HEK293 (cell line): ENCODE results near the gene KLC1.
A peak's percentile ranks its signal among the peaks of the same experiment; 100 is the strongest.

Experiments used
- CTCF ChIA-PET: fragments of 350-600 bp; formaldehyde crosslinking; extraction: SDS; loops from one replicate; lab custom pipeline; 2021; ENCODE audit warnings: antibody characterized with exemption; lab: Yijun Ruan, JAX
- POLR2A ChIA-PET: fragments of 300-600 bp; formaldehyde crosslinking; extraction: SDS; loops from one replicate; lab custom pipeline; 2020; ENCODE audit warnings: antibody characterized with exemption, inconsistent platforms; lab: Yijun Ruan, JAX
- H3K27ac ChIP-seq: fragments of 200-500 bp; sonication (Bioruptor generic); 2 replicates; pipeline ENCODE4 v1.5.1; 2014; ENCODE audit warnings: low read depth, low read length, control low read depth, inconsistent platforms; ENCODE audit errors: extremely low read depth
- H3K36me3 ChIP-seq, 2 experiments: fragments of 200-500 bp in 1 of 2; sonication (Bioruptor generic) in 1 of 2; 1 replicate in 1 of 2; 2 replicates in 1 of 2; pipeline ENCODE4 v1.5.1; 2014 to 2017; ENCODE audit warnings: inconsistent platforms in 2 of 2, low read length in 2 of 2; ENCODE audit not compliant: control insufficient read depth in 2 of 2, insufficient read depth in 1 of 2
- H3K4me1 ChIP-seq: fragments of 200-500 bp; sonication (Bioruptor generic); 2 replicates; pipeline ENCODE4 v1.5.1; 2014; ENCODE audit warnings: mild to moderate bottlenecking, low read length, inconsistent platforms; ENCODE audit not compliant: control insufficient read depth, insufficient read depth
- H3K4me3 ChIP-seq: 2 replicates; pipeline ENCODE4 v1.5.1; 2011; ENCODE audit warnings: low read depth, mild to moderate bottlenecking, control low read depth, low read length, moderate library complexity
- H3K9me3 ChIP-seq: fragments of 200-500 bp; sonication (Bioruptor generic); 2 replicates; pipeline ENCODE4 v1.5.1; 2014; ENCODE audit warnings: low read depth, low read length, inconsistent platforms; ENCODE audit not compliant: control insufficient read depth, insufficient read depth
- KLF1 ChIP-seq: fragments of 450-650 bp; formaldehyde crosslinking; IDR thresholded peaks from 2 replicates; pipeline ENCODE4 v1.5.1; 2016; ENCODE audit warnings: missing biosample characterization, missing genetic modification characterization
- KLF8 ChIP-seq: fragments of 450-650 bp; formaldehyde crosslinking; IDR thresholded peaks from 2 replicates; pipeline ENCODE4 v1.5.1; 2016; ENCODE audit warnings: missing biosample characterization, missing genetic modification characterization
- PBX3 ChIP-seq: sonication (generic); formaldehyde crosslinking; IDR thresholded peaks from 2 replicates; pipeline ENCODE4 v1.8.1; 2022; ENCODE audit warnings: mild to moderate bottlenecking, moderate library complexity, missing genetic modification reagents
- ZEB2 ChIP-seq: fragments of 450-650 bp; formaldehyde crosslinking; IDR thresholded peaks from 2 replicates; pipeline ENCODE4 v1.5.1; 2016; ENCODE audit warnings: missing biosample characterization, missing genetic modification characterization
- ZFP69B ChIP-seq: fragments of 450-650 bp; formaldehyde crosslinking; IDR thresholded peaks from 2 replicates; pipeline ENCODE4 v1.5.1; 2016; ENCODE audit warnings: missing biosample characterization, missing genetic modification characterization
- ZNF280C ChIP-seq: fragments of 450-650 bp; formaldehyde crosslinking; IDR thresholded peaks from 2 replicates; pipeline ENCODE4 v1.5.1; 2016; ENCODE audit warnings: missing biosample characterization, missing genetic modification characterization
- ZNF362 ChIP-seq: fragments of 450-650 bp; formaldehyde crosslinking; IDR thresholded peaks from 2 replicates; pipeline ENCODE4 v1.5.1; 2016; ENCODE audit warnings: missing biosample characterization, missing genetic modification characterization
- ZNF423 ChIP-seq: fragments of 450-650 bp; formaldehyde crosslinking; IDR thresholded peaks from 2 replicates; pipeline ENCODE4 v1.5.1; 2016; ENCODE audit warnings: missing biosample characterization, missing genetic modification characterization
- ZNF433 ChIP-seq: fragments of 450-650 bp; formaldehyde crosslinking; IDR thresholded peaks from 2 replicates; pipeline ENCODE4 v1.5.1; 2016; ENCODE audit warnings: missing biosample characterization, missing genetic modification characterization, low read depth
- ZNF624 ChIP-seq: fragments of 450-650 bp; formaldehyde crosslinking; IDR thresholded peaks from 2 replicates; pipeline ENCODE4 v1.5.1; 2017; ENCODE audit warnings: missing biosample characterization, missing genetic modification characterization
- ZNF645 ChIP-seq: fragments of 450-650 bp; formaldehyde crosslinking; IDR thresholded peaks from 2 replicates; pipeline ENCODE4; 2016; ENCODE audit warnings: missing biosample characterization, missing genetic modification characterization
- ZSCAN30 ChIP-seq: fragments of 450-650 bp; IDR thresholded peaks from 2 replicates; pipeline ENCODE4 v1.5.1; 2018; ENCODE audit warnings: missing biosample characterization, mild to moderate bottlenecking, missing genetic modification characterization, moderate library complexity

Gene KLC1

GRCh38 chr14:103692159-103692558, 63.1 kb downstream of the KLC1 start:
- POLR2A ChIA-PET, result no interaction called here
- CTCF ChIA-PET, result interaction anchor here (1.4 kb wide), 1 partner anchor 12 kb away, joined by 3 read pairs; no protein-coding TSS in a partner anchor
- peaks cover 11% of the 10 kb centered on the region for H3K4me1 ChIP-seq
- no peak overlapping the region for H3K4me3 ChIP-seq
- peaks cover 20 to 66% of the 10 kb centered on the region in 2 experiments for H3K36me3 ChIP-seq
- no peak for TF ChIP-seq ZSCAN30 (tag by site-specific recombination)
- no peak overlapping the region for H3K27ac ChIP-seq
- H3K9me3 ChIP-seq, result no peaks in the 10 kb centered on the region

- POLR2A ChIA-PET, result no interaction called here
- peak overlapping the region; percentile 24; the same call in 1 of the 2 replicates for H3K27ac ChIP-seq
Measured at GRCh38 chr14:103692871-103693270, 63.9 kb downstream of the KLC1 start.

GRCh38 chr14:103693515-103693914, 64.5 kb downstream of the KLC1 start:
- peaks cover 11% of the 10 kb centered on the region for H3K4me1 ChIP-seq
- no peak for TF ChIP-seq ZNF280C (tag by site-specific recombination)
- no peak for TF ChIP-seq ZNF645 (tag by site-specific recombination)
- TF ChIP-seq KLF1, result peak; percentile 96
- no peak for TF ChIP-seq ZNF624 (tag by site-specific recombination)
- peak; percentile 74 for TF ChIP-seq KLF8 (tag by site-specific recombination)
- peaks cover 14 to 69% of the 10 kb centered on the region in 2 experiments; a peak in 2 of 3 replicates for H3K36me3 ChIP-seq
- H3K9me3 ChIP-seq, result no peaks in the 10 kb centered on the region
- H3K4me3 ChIP-seq, result no peak overlapping the region
- ChIA-PET CTCF (interaction anchor here (0.9 kb wide), 1 partner anchor 23 kb away, joined by 5 read pairs; no protein-coding TSS in a partner anchor), POLR2A (no interaction called here)
- no peak overlapping the region for H3K27ac ChIP-seq

More at GRCh38 chr14:103692871-103693270, 63.9 kb downstream of the KLC1 start:
- CTCF ChIA-PET, result interaction anchor here (0.6 to 1.4 kb wide), 2 partner anchors 13 to 192 kb away, joined by 3 to 5 read pairs; no protein-coding TSS in a partner anchor
- Histone ChIP-seq H3K9me3 (no peaks in the 10 kb centered on the region), H3K4me3 (no peak overlapping the region), H3K4me1 (peaks cover 11% of the 10 kb centered on the region), H3K36me3 (peaks cover 18 to 68% of the 10 kb centered on the region in 2 experiments; a peak in 2 of 3 replicates)
- TF ChIP-seq ZNF423 (tag by site-specific recombination), result no peak
- no peak for TF ChIP-seq ZEB2 (tag by site-specific recombination)
- TF ChIP-seq ZNF362, result no peak
- TF ChIP-seq PBX3, result no peak
- no peak for TF ChIP-seq ZNF433 (tag by site-specific recombination)
- TF ChIP-seq ZFP69B (tag by site-specific recombination), result peak; percentile 43; the same call in 1 of the 2 replicates
